Esophagus squamous epithelium (tissue), 4 donors: ENCODE measurements around the gene ZNF774.

Experiments
- CTCF ChIP-seq, 6 experiments: fragments of 450-650 bp in 4 of 6; fragments of 200-600 bp in 2 of 6; sonication (generic) in 2 of 6; IDR thresholded peaks; one replicate each; pipeline ENCODE4 v1.5.1; 2016 to 2019; ENCODE audit warnings: antibody characterized with exemption in 6 of 6, mild to moderate bottlenecking in 4 of 6, moderate library complexity in 4 of 6
- POLR2A ChIP-seq, 4 donors: fragments of 450-650 bp; IDR thresholded peaks; one replicate each; pipeline ENCODE4 v1.6.1; 2017; ENCODE audit warnings: antibody characterized with exemption in 4 of 4, mild to moderate bottlenecking in 4 of 4, moderate library complexity in 3 of 4

GRCh38 chr15:90306560-90306959 lies 45.5 kb upstream of the ZNF774 start:
- TF ChIP-seq POLR2A (IDR thresholded peaks at IDR 0.05): no peak
- no peak for TF ChIP-seq CTCF (IDR thresholded peaks at IDR 0.05)
